Gastrocnemius medialis (tissue), 4 donors: ENCODE measurements around the gene MIAT. TPM values are rescaled to one million over a fixed set of nuclear protein-coding genes. Genes with fewer than 3 reads are reported as not detected.

Source experiments
- ATAC-seq, 2 donors: fragments of 150-250 bp; one replicate each; pipeline ENCODE4 v1.9.1; 2016
- DNase-seq, 2 donors: peaks; one replicate each; pipeline ENCODE4 v3.0.0-alpha.2; 2019
- H3K27ac ChIP-seq, 4 donors: fragments of 200-600 bp; sonication (generic); 1 replicate in 1 of 4; 2 replicates in 3 of 4; pipeline ENCODE4 v1.5.1; 2016 to 2018; ENCODE audit warnings: mild to moderate bottlenecking in 2 of 4, moderate library complexity in 1 of 4
- H3K27me3 ChIP-seq, 3 donors: fragments of 200-600 bp; sonication (generic) in 2 of 3; 1 replicate in 1 of 3; 2 replicates in 2 of 3; pipeline versions ENCODE4 v1.5.1 to v1.6.0; 2016 to 2019; ENCODE audit warnings: mild to moderate bottlenecking in 1 of 3, moderate library complexity in 1 of 3
- H3K36me3 ChIP-seq, 2 donors: fragments of 200-600 bp; sonication (generic) in 1 of 2; one replicate each; pipeline ENCODE4 v1.5.1; 2017 to 2018
- H3K4me1 ChIP-seq, 2 donors: fragments of 200-600 bp; sonication (generic) in 1 of 2; one replicate each; pipeline ENCODE4 v1.5.1; 2016 to 2017; ENCODE audit warnings: mild to moderate bottlenecking in 2 of 2
- H3K4me3 ChIP-seq, 4 donors: fragments of 200-600 bp; sonication (generic) in 3 of 4; 1 replicate in 1 of 4; 2 replicates in 3 of 4; pipeline ENCODE4 v1.5.1; 2016 to 2019; ENCODE audit warnings: mild to moderate bottlenecking in 2 of 4
- H3K9me3 ChIP-seq, 3 donors: fragments of 200-600 bp; sonication (generic) in 2 of 3; 1 replicate in 1 of 3; 2 replicates in 2 of 3; pipeline ENCODE4 v1.5.1; 2016 to 2019
- CTCF ChIP-seq, 5 experiments: fragments of 450-650 bp in 3 of 5; fragments of 200-600 bp in 2 of 5; sonication (generic) in 2 of 5; IDR thresholded peaks in 4 of 5; conservative IDR thresholded peaks in 1 of 5; 1 replicate in 4 of 5; 2 replicates in 1 of 5; pipeline ENCODE4 v1.5.1; 2016 to 2019; ENCODE audit warnings: antibody characterized with exemption in 5 of 5, mild to moderate bottlenecking in 3 of 5, moderate library complexity in 3 of 5
- POLR2A ChIP-seq, 2 donors: fragments of 450-650 bp; IDR thresholded peaks; one replicate each; pipeline ENCODE4 v1.6.1; 2017; ENCODE audit warnings: antibody characterized with exemption in 2 of 2, mild to moderate bottlenecking in 2 of 2, moderate library complexity in 2 of 2
- in situ Hi-C, 4 donors: fragments of 200-750 bp; cut with MboI; loops; one replicate each; pipeline versions ENCODE4 v1.15.0 to v1.8.0; 2017; ENCODE audit warnings: low sequenced_read_pairs in 4 of 4
- intact Hi-C: fragments of 100-400 bp; cut with DNase I; formaldehyde crosslinking; loops from one replicate; pipeline ENCODE4 v1.15.1; 2023; ENCODE audit warnings: low total_unique reads
- total RNA-seq, 4 donors: library from RNA; depleted of rRNA; stranded (reverse); fragments of >200 nt; gene quantifications; one replicate each; pipeline versions ENCODE4 v1.1.0 to v1.2.3, GENCODE V29; 2016

Gene MIAT
- total RNA-seq, 4 donors from 2014 or later: 0.02 to 0.25 (median 0.07) TPM; not detected in 1

- no peak overlapping the region for H3K4me3 ChIP-seq
- H3K27ac ChIP-seq: no peak overlapping the region
- no peak for DNase-seq
- H3K9me3 ChIP-seq: no peaks in the 10 kb centered on the region
- H3K4me1 ChIP-seq: no peaks in the 10 kb centered on the region
- no peak for ATAC-seq
- intact Hi-C loops: no loop called here
- H3K36me3 ChIP-seq: no peaks in the 10 kb centered on the region
- no peaks in the 10 kb centered on the region for H3K27me3 ChIP-seq
- TF ChIP-seq POLR2A (IDR thresholded peaks at IDR 0.05): no peak
- TF ChIP-seq CTCF (IDR thresholded peaks at IDR 0.05 in 4 of 5, conservative IDR thresholded peaks at IDR 0.05 in 1 of 5): no peak
- in situ Hi-C loops: no loop called here
These were observed 37.2 kb upstream of the MIAT start for GRCh38 chr22:26620197-26620596.

- no peaks in the 10 kb centered on the region for H3K4me1 ChIP-seq
- H3K4me3 ChIP-seq: no peak within 1 kb of the TSS
- in situ Hi-C loops (no loop called here), intact Hi-C loops (no loop called here)
- H3K9me3 ChIP-seq: no peaks in the 10 kb centered on the region
- ATAC-seq (no peak), DNase-seq (no peak)
- no peak for TF ChIP-seq CTCF (IDR thresholded peaks at IDR 0.05 in 4 of 5, conservative IDR thresholded peaks at IDR 0.05 in 1 of 5)
- no peaks in the 10 kb centered on the region for H3K27me3 ChIP-seq
- H3K36me3 ChIP-seq: no peaks in the 10 kb centered on the region
- H3K27ac ChIP-seq: no peak within 1 kb of the TSS
These were observed 35.7 kb upstream of the MIAT start, which contains the start of gene CRYBA4 for GRCh38 chr22:26621663-26622062. Gene CRYBA4, plus strand, starts transcription at chr22:26621963. Its CDS starts 634 bp downstream, at chr22:26622597.

GRCh38 chr22:26623984-26624383, 33.4 kb upstream of the MIAT start:
- intact Hi-C loops (no loop called here), in situ Hi-C loops (no loop called here)
- Histone ChIP-seq H3K4me1 (no peaks in the 10 kb centered on the region), H3K36me3 (no peaks in the 10 kb centered on the region), H3K27ac (no peak overlapping the region), H3K9me3 (no peaks in the 10 kb centered on the region), H3K27me3 (no peaks in the 10 kb centered on the region), H3K4me3 (no peak overlapping the region)
- TF ChIP-seq POLR2A (IDR thresholded peaks at IDR 0.05) (no peak), CTCF (IDR thresholded peaks at IDR 0.05 in 4 of 5, conservative IDR thresholded peaks at IDR 0.05 in 1 of 5) (no peak)
- no peak for ATAC-seq
- no peak for DNase-seq

GRCh38 chr22:26624803-26625202, 32.6 kb upstream of the MIAT start:
- no peak overlapping the region for H3K4me3 ChIP-seq

More at GRCh38 chr22:26624803-26625202, 32.6 kb upstream of the MIAT start:
- H3K27ac ChIP-seq: no peak overlapping the region
- H3K9me3 ChIP-seq: no peaks in the 10 kb centered on the region
- no peak for DNase-seq
- TF ChIP-seq CTCF (IDR thresholded peaks at IDR 0.05 in 4 of 5, conservative IDR thresholded peaks at IDR 0.05 in 1 of 5) (no peak), POLR2A (IDR thresholded peaks at IDR 0.05) (no peak)
- no peaks in the 10 kb centered on the region for H3K4me1 ChIP-seq
- no peaks in the 10 kb centered on the region for H3K36me3 ChIP-seq
- ATAC-seq: no peak
- in situ Hi-C loops (no loop called here), intact Hi-C loops (no loop called here)
- no peaks in the 10 kb centered on the region for H3K27me3 ChIP-seq
